C4-2B (cell line): ENCODE data around the gene TAF3.

Experiments used
- ZFX ChIP-seq: fragments of 450-650 bp; IDR thresholded peaks from 2 replicates; pipeline ENCODE4 v1.6.1; 2017
- TF ChIP-seq, protein P1 (sequence below): fragments of 450-650 bp; conservative IDR thresholded peaks from 2 replicates; pipeline ENCODE4 v1.5.1; 2017; ENCODE audit warnings: mild to moderate bottlenecking

GRCh38 chr10:7908541-7909210 lies 90.4 kb downstream of the TAF3 start:
- TF ChIP-seq, protein P1, sequence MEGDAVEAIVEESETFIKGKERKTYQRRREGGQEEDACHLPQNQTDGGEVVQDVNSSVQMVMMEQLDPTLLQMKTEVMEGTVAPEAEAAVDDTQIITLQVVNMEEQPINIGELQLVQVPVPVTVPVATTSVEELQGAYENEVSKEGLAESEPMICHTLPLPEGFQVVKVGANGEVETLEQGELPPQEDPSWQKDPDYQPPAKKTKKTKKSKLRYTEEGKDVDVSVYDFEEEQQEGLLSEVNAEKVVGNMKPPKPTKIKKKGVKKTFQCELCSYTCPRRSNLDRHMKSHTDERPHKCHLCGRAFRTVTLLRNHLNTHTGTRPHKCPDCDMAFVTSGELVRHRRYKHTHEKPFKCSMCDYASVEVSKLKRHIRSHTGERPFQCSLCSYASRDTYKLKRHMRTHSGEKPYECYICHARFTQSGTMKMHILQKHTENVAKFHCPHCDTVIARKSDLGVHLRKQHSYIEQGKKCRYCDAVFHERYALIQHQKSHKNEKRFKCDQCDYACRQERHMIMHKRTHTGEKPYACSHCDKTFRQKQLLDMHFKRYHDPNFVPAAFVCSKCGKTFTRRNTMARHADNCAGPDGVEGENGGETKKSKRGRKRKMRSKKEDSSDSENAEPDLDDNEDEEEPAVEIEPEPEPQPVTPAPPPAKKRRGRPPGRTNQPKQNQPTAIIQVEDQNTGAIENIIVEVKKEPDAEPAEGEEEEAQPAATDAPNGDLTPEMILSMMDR: no peak
- TF ChIP-seq ZFX: no peak
